ENCODE measurements around the gene SLC35F6. TPM values are rescaled to one million over a fixed set of nuclear protein-coding genes. Genes with fewer than 3 reads are reported as not detected.

SLC35F6 gene
- total and polyA plus RNA-seq, 2 donors (not counting 3 experiments of a cell fraction or from before 2014, with no cell fraction given) = 34.6 to 39.8 TPM

- H3K4me1 ChIP-seq (ENCODE audit: control insufficient read depth, extremely low read depth, insufficient read depth, low read length) = peaks cover 20% of the 10 kb centered on the region
- no peaks in the 10 kb centered on the region for H4K20me1 ChIP-seq (replicated peaks; ENCODE audit: control insufficient read depth, extremely low read depth, insufficient read depth, low read length)
- ChIA-PET CTCF (no interaction called here), POLR2A (no interaction called here)
- intact Hi-C loops (cut with micrococcal nuclease) = no loop called here
- H3K79me2 ChIP-seq (ENCODE audit: control insufficient read depth, insufficient read depth, low read length) = peaks cover 67% of the 10 kb centered on the region
- H3K9ac ChIP-seq (replicated peaks; ENCODE audit: extremely low read depth, insufficient read depth, low read length) = no peak overlapping the region
- peaks cover 0 to 2% of the 10 kb centered on the region in 2 experiments for H3K36me3 ChIP-seq (ENCODE audit: control insufficient read depth in 2 of 2, extremely low read depth in 1 of 2, insufficient read depth in 2 of 2, low read length in 2 of 2)
- no peak overlapping the region for H2AFZ ChIP-seq (ENCODE audit: low read depth, low read length)
- no peaks in the 10 kb centered on the region for H3K9me1 ChIP-seq (replicated peaks; ENCODE audit: control insufficient read depth, extremely low read depth, insufficient read depth, low read length)
- no peak overlapping the region for H3K27ac ChIP-seq (ENCODE audit: insufficient read depth, low read depth, low read length)
- BruUV-seq (replicated peaks) = no TSS peak
- DNase-seq (ENCODE audit: low read depth, low spot score) (no peak), FAIRE-seq (no peak)
- no peak overlapping the region for H3K4me2 ChIP-seq (ENCODE audit: insufficient read depth, low read length)
- H3K27me3 ChIP-seq (ENCODE audit: control insufficient read depth in 2 of 2, insufficient read depth in 2 of 2, low read length in 2 of 2) = no peaks in the 10 kb centered on the region
- dilution Hi-C loops (cut with MboI; ENCODE audit: extremely low pct_ligation_motif_present, low sequenced_read_pairs) = no loop called here
- no peak for TF ChIP-seq MYC (IDR thresholded peaks at IDR 0.05; ENCODE audit: low read depth, low read length)
- no peak for TF ChIP-seq POLR2AphosphoS5 (IDR thresholded peaks at IDR 0.05; ENCODE audit: insufficient read depth, low read depth, low read length)
- no peak for TF ChIP-seq EZH2 (IDR thresholded peaks at IDR 0.05; ENCODE audit: borderline replicate concordance, low read depth, low read length, severe bottlenecking)
- no peak for TF ChIP-seq JUN (IDR thresholded peaks at IDR 0.05; ENCODE audit: borderline replicate concordance, insufficient read depth, insufficient read length, low read depth)
- TF ChIP-seq FOS (IDR thresholded peaks at IDR 0.05; ENCODE audit: borderline replicate concordance, insufficient read depth, low read length) = no peak
- TF ChIP-seq MAX (IDR thresholded peaks at IDR 0.05; ENCODE audit: insufficient read depth, insufficient read length) = no peak
- H3K9me3 ChIP-seq (replicated peaks; ENCODE audit: control insufficient read depth, insufficient read depth, low read length) = no peaks in the 10 kb centered on the region
- no peak overlapping the region for H3K4me3 ChIP-seq (replicated peaks in 1 of 3; ENCODE audit: insufficient read depth in 1 of 3, low read depth in 1 of 3, low read length in 3 of 3)
Measured at GRCh38 chr2:26767129-26767528, 3.0 kb downstream of the SLC35F6 start.

GRCh38 chr2:26767894-26768487, 3.9 kb downstream of the SLC35F6 start:
- no peak for FAIRE-seq
- no peak overlapping the region for H3K27ac ChIP-seq (ENCODE audit: insufficient read depth, low read depth, low read length)

More at GRCh38 chr2:26767894-26768487, 3.9 kb downstream of the SLC35F6 start:
- no peaks in the 10 kb centered on the region for H3K9me3 ChIP-seq (replicated peaks; ENCODE audit: control insufficient read depth, insufficient read depth, low read length)
- H3K4me2 ChIP-seq (ENCODE audit: insufficient read depth, low read length) = no peak overlapping the region
- H3K9ac ChIP-seq (replicated peaks; ENCODE audit: extremely low read depth, insufficient read depth, low read length) = no peak overlapping the region
- no peak for DNase-seq (ENCODE audit: low read depth, low spot score)
- intact Hi-C loops (cut with micrococcal nuclease) (no loop called here), dilution Hi-C loops (cut with MboI; ENCODE audit: extremely low pct_ligation_motif_present, low sequenced_read_pairs) (no loop called here)
- POLR2A ChIA-PET = interaction anchor here (1.1 kb wide), 1 partner anchor 9 kb away, joined by 3 read pairs; no protein-coding TSS in a partner anchor
- H3K79me2 ChIP-seq (ENCODE audit: control insufficient read depth, insufficient read depth, low read length) = peaks cover 70% of the 10 kb centered on the region
- no peaks in the 10 kb centered on the region for H4K20me1 ChIP-seq (replicated peaks; ENCODE audit: control insufficient read depth, extremely low read depth, insufficient read depth, low read length)
- TF ChIP-seq FOS (IDR thresholded peaks at IDR 0.05; ENCODE audit: borderline replicate concordance, insufficient read depth, low read length) (no peak), EZH2 (IDR thresholded peaks at IDR 0.05; ENCODE audit: borderline replicate concordance, low read depth, low read length, severe bottlenecking) (no peak)
- H3K9me1 ChIP-seq (replicated peaks; ENCODE audit: control insufficient read depth, extremely low read depth, insufficient read depth, low read length) = no peaks in the 10 kb centered on the region
- CTCF ChIA-PET = no interaction called here
- BruUV-seq (replicated peaks) = no TSS peak
- no peak overlapping the region for H3K4me3 ChIP-seq (replicated peaks in 1 of 3; ENCODE audit: insufficient read depth in 1 of 3, low read depth in 1 of 3, low read length in 3 of 3)
- no peak overlapping the region for H2AFZ ChIP-seq (ENCODE audit: low read depth, low read length)
- peaks cover 0 to 2% of the 10 kb centered on the region in 2 experiments for H3K36me3 ChIP-seq (ENCODE audit: control insufficient read depth in 2 of 2, extremely low read depth in 1 of 2, insufficient read depth in 2 of 2, low read length in 2 of 2)
- no peaks in the 10 kb centered on the region for H3K27me3 ChIP-seq (ENCODE audit: control insufficient read depth in 2 of 2, insufficient read depth in 2 of 2, low read length in 2 of 2)
- H3K4me1 ChIP-seq (ENCODE audit: control insufficient read depth, extremely low read depth, insufficient read depth, low read length) = peaks cover 25% of the 10 kb centered on the region

All from endothelial cell of umbilical vein (primary cell).